Renal cortex interstitium (tissue), 11 donors: Measurements from ENCODE around the gene SOX10. TPM values are rescaled to one million over a fixed set of nuclear protein-coding genes. Genes with fewer than 3 reads are reported as not detected.

Source experiments
- DNase-seq, 11 donors: peaks; one replicate each; pipeline ENCODE4 v3.0.0-alpha.2; 2013; ENCODE audit warnings: low read depth in 9 of 11, low spot score in 4 of 11; ENCODE audit errors: extremely low read depth in 1 of 11
- polyA plus RNA-seq, 3 donors: library from polyadenylated mRNA; unstranded; fragments of 120-200 nt; gene quantifications; one replicate each; pipeline ENCODE4 v1.2.1, GENCODE V29; 2013; ENCODE audit not compliant: insufficient read length in 3 of 3

Gene SOX10
- polyA plus RNA-seq, 3 donors = 0.70 to 1.3 (median 0.79) TPM

DNA sequence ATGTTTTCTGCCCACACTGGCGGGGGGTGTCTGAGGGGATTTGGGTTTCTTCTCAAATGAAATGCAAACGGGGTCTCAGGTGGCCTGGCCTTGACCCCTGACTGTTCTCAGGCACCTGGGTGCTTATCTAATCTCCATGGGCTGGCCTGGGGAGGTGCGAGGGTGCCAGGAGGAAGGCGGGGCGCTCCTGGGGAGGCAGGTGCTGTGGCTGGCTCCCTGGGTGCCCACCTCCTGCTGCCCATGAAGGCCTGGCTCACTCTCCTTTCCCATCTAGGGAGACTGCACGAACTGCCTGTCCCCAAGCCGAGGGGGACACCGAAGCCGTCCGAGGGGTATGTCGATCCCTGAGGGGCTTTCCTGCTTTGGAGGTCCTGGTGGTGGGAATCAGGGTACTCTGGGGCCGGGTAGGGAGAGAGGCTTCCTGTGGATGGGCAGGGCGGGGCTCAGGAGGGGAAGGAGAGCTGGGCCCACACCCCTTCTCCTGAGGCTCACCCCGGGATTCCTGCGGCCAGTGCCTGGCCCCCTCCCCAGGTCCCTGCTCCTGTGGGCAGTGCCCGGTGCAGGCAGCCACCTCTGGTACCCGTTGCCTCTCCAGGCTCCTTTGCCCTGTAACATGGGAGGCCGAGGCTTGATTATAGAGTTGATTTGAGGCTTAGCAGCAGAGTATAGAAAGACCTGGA lies 59.8 kb downstream of the SOX10 start:
- no peak for DNase-seq

GRCh38 chr22:37923927-37924326 lies 60.4 kb downstream of the SOX10 start:
- DNase-seq = no peak

Other genes with a start within 250 kb of the SOX10 start
- gene GCAT, start 176.6 kb downstream of the SOX10 start, polyA plus RNA-seq = 10 to 100 TPM; 10.4 to 17.9 (median 16.6) TPM
- not detected for gene GALR3, start 161.2 kb downstream of the SOX10 start, polyA plus RNA-seq
- gene ANKRD54, start 140.2 kb downstream of the SOX10 start, polyA plus RNA-seq = 10 to 100 TPM; 23.2 to 26.5 (median 26.3) TPM
- 1,000 to 10,000 TPM in 2 of 3 donors, 100 to 1,000 TPM in 1; 915 to 1,103 (median 1,045) TPM for gene EIF3L, start 135.1 kb downstream of the SOX10 start, polyA plus RNA-seq
- 10 to 100 TPM; 22.3 to 34.6 (median 27.2) TPM for gene MICALL1, start 78.3 kb downstream of the SOX10 start, polyA plus RNA-seq
- gene C22orf23, start 31.0 kb downstream of the SOX10 start, polyA plus RNA-seq = 1 to 10 TPM; 5.3 to 7.1 (median 5.5) TPM
- 10 to 100 TPM; 65.2 to 86.6 (median 69.3) TPM for gene POLR2F, start 30.9 kb downstream of the SOX10 start, polyA plus RNA-seq
- 10 to 100 TPM; 30.2 to 45.6 (median 38.0) TPM for gene PICK1, start 72.8 kb upstream of the SOX10 start, polyA plus RNA-seq
- gene SLC16A8, start 99.6 kb upstream of the SOX10 start, polyA plus RNA-seq = 1 to 10 TPM; 1.4 to 2.7 (median 1.9) TPM
- gene BAIAP2L2, start 126.1 kb upstream of the SOX10 start, polyA plus RNA-seq = 10 to 100 TPM in 1 of 3 donors, 1 to 10 TPM in 2; 5.8 to 11.3 (median 7.5) TPM
- 10 to 100 TPM; 41.5 to 81.8 (median 44.7) TPM for gene PLA2G6, start 197.3 kb upstream of the SOX10 start, polyA plus RNA-seq
- gene MAFF, start 217.4 kb upstream of the SOX10 start, polyA plus RNA-seq = 1 to 10 TPM; 2.6 to 6.6 (median 3.1) TPM